ENCODE results near the gene MARS1. TPM values are rescaled to one million over a fixed set of nuclear protein-coding genes. Genes with fewer than 3 reads are reported as not detected.

Gene MARS1
- total RNA-seq, 2 donors from 2014 or later: 90.3 to 195 TPM

DNA sequence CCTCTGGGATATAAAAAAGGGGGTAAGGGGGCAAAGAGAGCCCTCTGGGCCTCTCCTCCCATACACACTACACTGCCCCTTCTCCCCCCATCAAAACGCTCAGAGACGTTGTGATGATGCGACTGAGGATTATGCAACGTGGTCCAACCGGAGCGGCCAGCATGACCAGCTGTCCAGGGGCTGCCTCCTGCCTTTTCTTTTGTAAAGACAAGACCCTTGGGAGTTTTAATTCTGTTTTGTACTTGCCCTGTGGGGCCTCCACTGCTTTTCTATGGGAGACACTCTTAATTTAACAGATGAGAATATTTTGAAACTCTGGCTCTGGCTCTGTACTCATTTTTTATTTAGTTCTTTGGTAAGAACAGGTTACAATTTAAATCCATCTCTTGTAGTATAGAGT lies 42.0 kb downstream of the MARS1 start:
- Histone ChIP-seq H3K9me3 (no peaks in the 10 kb centered on the region), H3K36me3 (peaks cover 28% of the 10 kb centered on the region), H3K27me3 (no peaks in the 10 kb centered on the region), H3K4me3 (no peak overlapping the region), H3K9ac (ENCODE audit: low read depth in 2 of 2, low read length in 2 of 2) (no peak overlapping the region), H3K27ac (no peak overlapping the region), H3K4me1 (peaks cover under 1% of the 10 kb centered on the region)
- DNase-seq: no peak
- TF ChIP-seq, protein P1, sequence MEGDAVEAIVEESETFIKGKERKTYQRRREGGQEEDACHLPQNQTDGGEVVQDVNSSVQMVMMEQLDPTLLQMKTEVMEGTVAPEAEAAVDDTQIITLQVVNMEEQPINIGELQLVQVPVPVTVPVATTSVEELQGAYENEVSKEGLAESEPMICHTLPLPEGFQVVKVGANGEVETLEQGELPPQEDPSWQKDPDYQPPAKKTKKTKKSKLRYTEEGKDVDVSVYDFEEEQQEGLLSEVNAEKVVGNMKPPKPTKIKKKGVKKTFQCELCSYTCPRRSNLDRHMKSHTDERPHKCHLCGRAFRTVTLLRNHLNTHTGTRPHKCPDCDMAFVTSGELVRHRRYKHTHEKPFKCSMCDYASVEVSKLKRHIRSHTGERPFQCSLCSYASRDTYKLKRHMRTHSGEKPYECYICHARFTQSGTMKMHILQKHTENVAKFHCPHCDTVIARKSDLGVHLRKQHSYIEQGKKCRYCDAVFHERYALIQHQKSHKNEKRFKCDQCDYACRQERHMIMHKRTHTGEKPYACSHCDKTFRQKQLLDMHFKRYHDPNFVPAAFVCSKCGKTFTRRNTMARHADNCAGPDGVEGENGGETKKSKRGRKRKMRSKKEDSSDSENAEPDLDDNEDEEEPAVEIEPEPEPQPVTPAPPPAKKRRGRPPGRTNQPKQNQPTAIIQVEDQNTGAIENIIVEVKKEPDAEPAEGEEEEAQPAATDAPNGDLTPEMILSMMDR (IDR thresholded peaks at IDR 0.05): no peak
- intact Hi-C loops (cut with DNase I): no loop called here

DNA sequence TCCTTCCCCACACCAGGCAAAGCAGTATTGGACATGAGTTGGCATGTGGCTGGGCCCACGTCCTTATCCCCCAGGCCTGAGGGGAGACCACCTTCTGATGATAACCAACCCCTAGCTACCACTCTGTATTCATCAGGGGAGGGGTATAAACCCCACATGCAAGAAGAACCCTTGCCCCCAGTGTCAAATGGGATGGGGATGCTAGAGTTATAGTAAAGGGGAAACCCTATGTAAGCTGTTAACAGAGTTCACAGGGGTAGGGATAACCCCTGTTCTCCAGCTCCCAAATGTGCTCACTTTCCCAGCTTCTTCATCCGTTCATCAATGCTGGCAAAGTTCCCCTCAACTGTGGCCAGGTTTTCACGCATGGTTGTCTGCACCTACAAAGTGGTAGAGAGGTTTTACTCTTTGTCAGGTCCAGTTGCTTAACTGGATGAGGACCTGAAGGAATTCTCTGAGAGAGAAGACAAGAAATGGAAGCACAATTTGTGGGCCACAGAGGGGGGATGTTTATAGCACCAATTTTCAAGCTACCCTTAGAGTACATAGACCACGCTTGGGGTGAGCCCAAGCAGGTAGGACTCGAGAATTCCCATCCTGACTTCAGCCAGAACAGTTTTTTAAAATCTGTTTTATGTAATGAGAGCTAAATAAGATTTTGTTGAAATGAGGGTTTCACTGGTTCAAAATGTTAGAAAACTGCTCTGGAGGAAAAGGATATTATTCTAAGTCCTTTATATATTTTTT lies 42.7 kb downstream of the MARS1 start:
- Histone ChIP-seq H3K36me3 (peaks cover 28% of the 10 kb centered on the region), H3K4me1 (no peaks in the 10 kb centered on the region), H3K9ac (ENCODE audit: low read depth in 2 of 2, low read length in 2 of 2) (no peak overlapping the region), H3K4me3 (no peak overlapping the region), H3K27me3 (no peaks in the 10 kb centered on the region), H3K9me3 (no peaks in the 10 kb centered on the region), H3K27ac (no peak overlapping the region)
- no peak for DNase-seq
- TF ChIP-seq, protein P1 (IDR thresholded peaks at IDR 0.05): no peak
- intact Hi-C loops (cut with DNase I): no loop called here

DNA sequence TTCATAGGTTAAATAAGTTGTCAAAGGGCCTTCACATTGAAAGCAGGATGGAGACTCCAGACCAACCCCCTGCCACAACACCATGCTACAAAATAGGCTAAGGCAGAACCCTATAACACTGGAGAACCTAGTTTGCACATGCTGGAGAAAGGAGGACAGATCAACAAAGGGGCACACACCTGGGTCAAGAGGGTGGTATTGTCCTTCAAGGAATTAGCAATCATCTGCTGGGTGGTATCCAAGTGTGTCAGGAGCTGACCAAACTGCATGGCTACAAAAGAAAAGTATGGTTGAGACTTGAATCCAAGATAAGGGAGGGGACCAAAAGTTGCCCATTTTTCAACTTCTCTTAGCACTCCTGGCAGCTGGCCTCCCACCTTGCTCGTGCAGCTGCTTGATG lies 44.0 kb downstream of the MARS1 start:
- Histone ChIP-seq H3K9ac (ENCODE audit: low read depth in 2 of 2, low read length in 2 of 2) (no peak overlapping the region), H3K36me3 (peaks cover 21% of the 10 kb centered on the region), H3K4me1 (peaks cover 4% of the 10 kb centered on the region), H3K27ac (no peak overlapping the region), H3K4me3 (no peak overlapping the region), H3K9me3 (no peaks in the 10 kb centered on the region), H3K27me3 (no peaks in the 10 kb centered on the region)
- DNase-seq: no peak
- intact Hi-C loops (cut with DNase I): no loop called here
- TF ChIP-seq, protein P1 (IDR thresholded peaks at IDR 0.05): no peak

DNA sequence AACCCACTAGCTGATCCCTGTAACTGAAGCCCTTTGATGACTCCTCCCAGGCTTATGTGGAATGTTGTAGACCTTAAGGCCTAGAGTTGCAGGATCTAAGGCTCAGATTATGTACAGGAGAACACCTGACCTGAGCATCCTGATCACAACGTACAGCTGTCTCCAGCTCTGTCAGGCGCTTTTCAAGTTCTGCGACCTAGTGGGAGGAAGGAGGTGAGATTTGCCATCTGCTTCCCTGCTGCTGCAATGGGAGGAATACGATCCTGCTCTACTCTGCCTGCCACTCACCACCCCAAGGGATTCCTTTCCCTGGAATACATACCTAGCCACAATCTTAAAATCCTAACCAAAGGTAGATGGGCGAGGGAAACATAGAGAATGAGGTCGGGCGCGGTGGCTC lies 45.2 kb downstream of the MARS1 start:
- intact Hi-C loops (cut with DNase I): no loop called here
- Histone ChIP-seq H3K9ac (ENCODE audit: low read depth in 2 of 2, low read length in 2 of 2) (no peak overlapping the region), H3K27me3 (no peaks in the 10 kb centered on the region), H3K27ac (no peak overlapping the region), H3K4me1 (peaks cover 4% of the 10 kb centered on the region), H3K4me3 (no peak overlapping the region), H3K36me3 (peaks cover 14% of the 10 kb centered on the region), H3K9me3 (no peaks in the 10 kb centered on the region)
- no peak for DNase-seq
- TF ChIP-seq, protein P1 (IDR thresholded peaks at IDR 0.05): no peak

DNA sequence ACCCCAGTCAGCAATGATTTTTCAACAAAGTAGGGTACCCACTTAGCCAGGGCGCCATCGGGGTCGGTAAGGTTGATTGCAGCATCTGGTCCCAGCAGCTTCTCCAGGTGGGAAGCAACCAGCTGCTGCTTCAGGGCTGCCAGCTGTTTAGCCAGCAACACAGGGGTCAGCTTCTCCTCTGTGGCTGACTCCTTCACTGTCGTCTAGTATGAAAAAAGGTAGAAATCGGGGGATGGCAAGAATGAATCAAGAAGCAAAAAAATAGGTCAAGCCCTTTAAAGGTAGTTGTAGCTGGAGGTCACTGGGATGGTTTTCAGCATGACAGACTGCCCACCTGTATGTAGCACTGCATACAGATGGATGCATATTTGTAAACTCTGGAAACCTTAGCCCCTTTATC lies 46.4 kb downstream of the MARS1 start:
- Histone ChIP-seq H3K9me3 (no peaks in the 10 kb centered on the region), H3K27ac (no peak overlapping the region), H3K4me3 (no peak overlapping the region), H3K27me3 (no peaks in the 10 kb centered on the region), H3K9ac (ENCODE audit: low read depth in 2 of 2, low read length in 2 of 2) (no peak overlapping the region), H3K36me3 (peaks cover 14% of the 10 kb centered on the region), H3K4me1 (peaks cover 4% of the 10 kb centered on the region)
- TF ChIP-seq, protein P1 (IDR thresholded peaks at IDR 0.05): no peak
- no peak for DNase-seq
- intact Hi-C loops (cut with DNase I): no loop called here

All from colonic mucosa (tissue), 4 donors.